GM21576 (cell line): ENCODE measurements around the gene HCN3.
"Not testable (repeated sequence)": the region's sequence is repeated elsewhere in the genome, so short reads cannot be mapped to it uniquely, and the experiment has no call there.

ENCODE experiments used
- ATAC-seq: cut with Tn5 transposase; IDR thresholded peaks from one replicate; pipeline ENCODE4 v1.9.1; 2021; ENCODE audit warnings: mild to moderate bottlenecking, moderate library complexity; ENCODE audit not compliant: unreplicated experiment

The HCN3 gene

DNA sequence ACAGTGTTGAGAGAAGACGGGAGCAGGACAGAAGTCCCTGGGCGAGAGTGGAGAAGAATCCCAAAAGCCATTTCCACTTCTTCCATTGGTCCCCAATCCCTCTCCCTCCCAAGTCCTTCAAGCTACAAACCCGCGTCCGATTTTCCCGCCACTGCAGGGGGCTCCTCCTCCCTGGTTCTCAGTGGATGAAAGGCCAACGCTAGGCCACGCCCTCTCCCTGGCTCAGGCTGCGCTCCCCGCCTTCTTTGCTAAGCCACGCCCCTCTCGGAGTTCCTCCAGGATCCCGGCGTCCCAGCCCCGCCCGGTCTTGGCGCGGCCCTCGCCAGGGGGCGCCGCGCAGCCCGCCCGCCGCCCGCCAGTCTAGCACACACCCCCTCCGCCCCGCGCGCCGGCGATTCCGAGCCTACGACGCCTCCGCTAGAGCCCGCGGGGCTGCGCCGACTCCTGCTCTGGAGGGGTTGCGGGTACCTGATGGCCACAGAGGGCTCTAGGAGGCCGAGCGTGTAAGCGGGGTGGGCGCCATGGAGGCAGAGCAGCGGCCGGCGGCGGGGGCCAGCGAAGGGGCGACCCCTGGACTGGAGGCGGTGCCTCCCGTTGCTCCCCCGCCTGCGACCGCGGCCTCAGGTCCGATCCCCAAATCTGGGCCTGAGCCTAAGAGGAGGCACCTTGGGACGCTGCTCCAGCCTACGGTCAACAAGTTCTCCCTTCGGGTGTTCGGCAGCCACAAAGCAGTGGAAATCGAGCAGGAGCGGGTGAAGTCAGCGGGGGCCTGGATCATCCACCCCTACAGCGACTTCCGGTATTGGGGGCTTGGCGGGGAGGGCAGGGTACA lies at the start of gene HCN3:
Gene HCN3 (plus strand): TSS at position 394 of the 832 bp plus-strand sequence. CDS start 128 bp downstream, at position 522.
- peak; percentile 60 for ATAC-seq

DNA sequence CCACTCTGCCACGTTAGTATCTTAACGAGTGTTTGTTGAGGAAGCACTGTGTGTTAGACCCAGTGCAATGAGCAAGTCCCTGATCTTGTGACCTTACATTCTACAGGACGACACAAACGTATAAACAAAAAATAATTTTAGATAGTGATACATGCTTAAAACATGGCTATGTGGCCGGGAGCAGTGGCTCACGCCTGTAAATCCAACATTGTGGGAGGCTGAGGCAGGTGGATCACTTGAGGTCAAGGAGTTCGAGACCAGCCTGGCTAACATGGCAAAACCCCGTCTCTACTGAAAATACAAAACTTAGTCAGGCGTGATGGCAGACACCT lies 49.2 kb upstream of the HCN3 start:
- ATAC-seq: no peak

DNA sequence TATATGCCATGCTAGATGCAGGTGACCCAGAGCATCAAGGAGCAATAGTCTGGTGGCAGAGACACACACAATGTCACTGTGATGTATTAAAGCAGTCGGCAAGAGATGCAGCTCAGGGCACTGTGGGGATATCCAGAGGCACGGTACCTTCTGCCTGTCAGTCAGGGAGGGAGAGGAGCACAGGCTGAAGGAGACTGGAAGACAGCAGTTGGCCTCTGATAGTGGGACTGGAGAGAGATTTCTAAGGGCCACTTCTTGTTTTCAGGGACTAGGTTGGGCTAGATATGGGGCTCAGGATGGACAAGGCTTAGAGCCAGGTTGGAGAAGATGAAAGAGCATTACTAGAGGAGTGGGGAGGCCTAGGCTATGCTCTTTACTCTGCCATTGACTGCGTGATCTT lies 46.0 kb upstream of the HCN3 start:
- not testable (repeated sequence) for ATAC-seq

DNA sequence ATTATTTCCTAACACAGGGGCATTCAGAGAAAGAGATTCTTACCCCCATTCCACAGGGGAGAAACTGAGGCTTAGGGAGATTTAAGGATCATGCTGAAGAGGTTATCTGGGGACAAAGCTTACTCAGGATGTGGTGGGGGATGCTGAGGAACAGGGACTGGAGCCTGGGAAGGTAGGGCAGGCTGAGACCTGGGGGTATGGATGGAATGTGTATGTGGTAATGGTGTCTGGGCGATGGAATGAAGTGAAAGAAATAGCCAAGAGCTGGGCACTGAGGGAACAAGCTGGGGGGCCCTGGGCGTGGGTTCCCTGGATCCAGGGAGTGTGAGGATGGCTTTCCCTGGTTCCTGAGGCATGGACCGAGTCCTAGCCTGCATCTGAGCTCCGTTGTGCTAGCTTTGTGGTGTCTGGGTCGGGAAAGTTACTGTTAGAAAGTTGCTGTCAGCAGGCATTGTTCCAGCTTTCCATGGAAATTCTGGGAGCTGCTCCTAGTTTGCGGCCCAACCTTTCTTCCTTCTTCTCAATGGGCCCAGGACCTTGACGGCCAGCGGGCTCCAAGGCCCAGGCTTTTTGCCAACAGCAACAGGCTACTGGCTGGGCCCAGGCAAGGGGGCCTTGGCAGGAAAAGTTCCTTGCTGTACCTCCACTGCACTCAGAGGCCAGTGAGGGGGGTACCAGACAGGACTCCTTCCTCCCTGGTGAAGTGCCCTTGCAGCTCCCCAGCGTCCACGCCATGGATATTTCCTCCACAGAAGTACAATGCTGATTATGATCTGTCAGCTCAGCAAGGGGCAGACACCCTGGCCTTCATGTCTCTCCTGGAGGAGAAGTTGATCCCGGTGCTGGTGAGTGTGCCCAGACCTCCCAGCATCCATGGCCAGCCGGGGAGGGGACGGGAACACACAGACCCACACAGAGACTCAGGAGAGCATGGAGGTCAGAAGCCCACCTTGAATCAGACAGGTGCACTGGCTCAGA lies 45.0 kb upstream of the HCN3 start:
- not testable (repeated sequence) for ATAC-seq

DNA sequence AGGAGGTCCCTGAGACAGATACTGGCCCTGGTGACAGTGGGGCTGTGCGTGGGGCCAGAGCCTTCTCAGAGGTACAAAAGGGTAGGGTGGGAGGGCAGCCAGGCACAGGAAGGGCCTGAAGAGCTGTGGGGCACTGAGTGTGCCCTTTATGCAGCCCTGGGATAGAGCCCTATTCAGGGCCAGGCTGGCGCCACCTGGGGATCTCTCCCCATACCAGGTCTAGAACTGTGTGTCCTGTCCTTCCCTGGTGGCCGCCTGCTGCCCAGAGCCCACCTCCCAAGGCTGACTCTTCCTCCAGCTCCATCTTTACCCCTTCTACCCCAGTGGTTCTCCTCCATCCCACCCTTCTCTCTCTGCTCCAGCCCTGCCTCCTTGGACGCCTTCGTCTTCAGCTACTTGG lies 43.8 kb upstream of the HCN3 start:
- not testable (repeated sequence) for ATAC-seq

DNA sequence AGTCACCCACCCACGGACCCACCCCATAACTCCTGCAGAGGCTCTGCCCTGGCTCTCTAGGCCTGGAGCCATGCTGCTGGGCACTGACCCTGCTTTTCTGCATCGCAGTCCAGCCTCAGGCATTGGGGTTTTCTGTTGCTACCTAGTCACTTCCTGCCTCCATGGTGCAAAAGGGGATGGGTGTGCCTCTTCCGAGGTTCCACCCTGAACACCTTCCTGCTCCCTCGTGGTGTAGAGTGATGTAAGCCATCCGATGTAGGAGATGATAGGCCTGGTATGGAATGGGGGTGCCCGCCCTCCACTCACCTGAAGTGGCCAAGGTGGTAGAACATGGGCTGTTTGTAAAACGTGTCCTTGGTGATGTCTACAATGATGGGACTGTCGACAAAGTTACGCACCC lies 41.9 kb upstream of the HCN3 start:
- not testable (repeated sequence) for ATAC-seq

DNA sequence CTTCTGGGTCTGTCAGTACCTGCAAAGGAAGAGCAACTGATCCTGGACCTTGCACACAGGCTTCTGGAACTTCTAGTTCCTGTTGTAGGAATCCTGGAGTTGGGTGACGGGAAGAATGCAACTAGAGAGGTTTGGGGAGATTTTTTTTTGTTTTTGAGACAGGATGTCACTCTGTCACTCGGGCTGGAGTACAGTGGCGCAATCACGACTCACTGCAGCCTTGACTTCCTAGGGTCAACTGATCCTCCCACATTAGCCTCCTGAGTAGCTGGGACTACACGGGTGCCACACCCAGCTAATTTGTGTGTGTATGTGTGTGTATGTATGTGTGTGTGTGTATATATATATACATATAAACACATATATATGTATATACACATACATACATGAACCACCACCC lies 40.8 kb upstream of the HCN3 start:
- ATAC-seq: no peak

DNA sequence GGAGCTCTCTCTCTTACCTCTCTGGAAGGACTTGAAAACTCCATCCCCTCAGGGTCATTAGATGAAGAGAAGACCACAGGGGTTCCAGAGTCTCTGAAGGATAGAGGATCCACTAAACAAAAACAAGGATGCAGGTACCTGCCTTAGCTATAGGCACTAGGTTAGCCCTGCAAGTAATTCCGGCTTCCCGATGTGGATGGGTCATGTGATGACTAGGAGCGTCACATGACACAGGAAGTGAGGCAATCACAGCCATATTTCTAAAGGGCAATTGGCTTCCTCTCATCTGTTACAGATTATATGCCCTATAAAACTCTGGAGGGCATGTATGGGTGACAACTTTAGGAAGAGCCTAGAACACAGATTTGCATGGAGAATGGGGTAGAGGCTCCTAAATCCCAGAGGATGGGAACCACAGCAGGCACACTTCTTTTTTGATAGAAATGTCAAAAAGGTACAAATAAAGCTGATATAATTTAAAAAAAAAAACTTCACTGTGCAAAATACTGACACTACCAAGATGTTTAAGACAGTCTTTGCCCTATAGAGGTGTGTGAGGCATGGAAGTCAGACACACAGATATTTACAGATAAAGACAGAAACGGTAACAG lies 36.1 kb upstream of the HCN3 start:
- ATAC-seq: peak; percentile 36

DNA sequence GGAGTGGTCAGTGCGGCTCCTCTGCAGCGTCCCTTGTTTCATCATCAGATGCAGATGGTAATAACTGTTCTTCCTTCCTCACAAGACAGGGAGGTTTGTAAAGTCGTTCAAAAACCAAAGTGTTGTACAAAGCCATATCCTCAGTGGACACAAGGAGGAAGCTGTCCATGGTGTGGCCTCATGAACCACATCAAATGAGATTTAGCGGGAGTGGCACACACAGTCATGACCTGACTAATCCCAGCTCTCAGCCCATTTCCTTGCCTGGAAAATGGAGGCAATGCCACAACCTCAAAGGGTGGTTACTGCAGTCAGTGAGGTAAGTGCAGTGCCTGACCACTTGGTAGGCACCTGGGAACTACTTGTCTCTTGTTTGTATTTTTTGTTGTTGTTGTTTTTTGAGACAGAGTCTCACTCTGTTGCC lies 35.4 kb upstream of the HCN3 start:
- no peak for ATAC-seq

DNA sequence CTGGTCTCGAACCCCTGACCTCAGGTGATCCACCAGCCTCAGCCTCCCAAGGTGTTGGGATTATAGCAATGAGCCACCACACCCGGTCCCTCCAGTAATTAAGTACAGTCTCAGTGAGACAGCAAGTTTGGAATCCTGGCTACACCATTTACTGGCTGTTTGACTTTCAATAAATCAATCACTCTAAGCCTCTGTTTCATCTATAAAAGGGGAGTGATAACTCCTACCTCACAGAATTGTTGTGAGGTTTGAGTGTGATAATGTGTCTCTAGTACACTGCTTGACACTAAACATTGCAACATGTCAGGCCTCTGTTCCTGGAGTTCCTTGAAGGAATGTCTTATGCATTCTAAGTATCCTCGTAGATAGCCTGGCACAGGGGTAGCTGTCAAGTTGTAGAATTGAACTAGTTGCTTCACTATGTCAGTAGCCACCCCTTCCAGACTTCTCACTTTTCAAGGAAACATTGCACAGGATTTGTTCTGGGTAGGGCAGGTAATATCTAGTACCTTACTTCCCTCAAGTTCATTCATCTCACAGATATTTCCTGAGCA lies 34.4 kb upstream of the HCN3 start:
- no peak for ATAC-seq

DNA sequence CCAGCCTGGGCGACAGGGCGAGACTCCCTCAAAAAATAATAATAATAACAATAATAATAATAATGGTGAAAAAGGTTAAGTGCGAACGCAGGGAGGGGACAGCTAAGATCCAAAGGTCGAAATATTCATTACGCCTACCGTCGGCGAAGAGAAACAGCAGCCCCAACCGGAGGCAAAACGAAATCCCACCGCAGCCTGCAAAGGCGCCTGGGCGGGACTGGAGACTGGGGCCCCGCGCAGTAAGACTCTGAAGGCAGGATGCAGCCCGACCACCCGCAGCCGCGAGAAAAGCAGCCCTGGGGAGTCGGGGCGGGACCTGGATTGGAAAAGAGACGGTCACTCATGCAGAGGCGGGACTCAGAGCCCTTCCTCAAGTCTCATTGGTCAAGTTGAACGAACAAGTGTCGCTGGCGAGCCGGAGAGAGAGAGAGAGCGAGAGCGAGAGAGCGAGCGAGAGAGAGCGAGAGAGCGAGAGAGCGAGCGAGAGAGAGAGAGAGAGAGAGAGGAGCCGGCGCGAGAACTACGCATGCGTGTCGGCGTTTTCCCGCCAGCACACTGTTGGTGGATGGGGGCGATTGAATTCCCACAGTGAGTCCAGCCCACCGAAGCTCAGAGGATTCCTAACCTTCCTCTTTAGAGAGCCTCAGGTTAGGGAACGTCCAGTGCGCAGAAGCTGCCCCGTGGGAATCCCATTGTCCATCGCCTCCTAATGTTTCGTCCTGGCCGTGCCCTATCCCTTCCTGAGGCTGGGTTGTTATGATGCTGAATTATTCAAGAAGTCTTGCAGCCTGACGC lies 32.7 kb upstream of the HCN3 start:
- ATAC-seq: peak; percentile 86

DNA sequence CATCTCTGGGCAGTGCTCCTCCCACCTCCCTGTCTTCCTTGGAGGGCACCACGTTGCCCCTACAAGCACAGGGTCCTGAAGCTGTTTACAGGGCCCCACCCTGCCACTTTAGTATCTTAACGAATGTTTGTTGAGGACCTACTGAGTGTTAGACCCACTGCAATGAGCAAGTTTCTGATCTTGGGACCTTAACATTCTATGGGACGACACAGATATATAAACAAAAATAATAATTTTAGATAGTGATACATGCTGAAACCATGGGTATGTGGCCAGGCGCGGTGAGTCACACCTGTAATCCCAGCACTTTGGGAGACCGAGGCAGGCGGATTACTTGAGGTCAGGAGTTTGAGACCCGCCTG lies 32.1 kb upstream of the HCN3 start:
- no peak for ATAC-seq

DNA sequence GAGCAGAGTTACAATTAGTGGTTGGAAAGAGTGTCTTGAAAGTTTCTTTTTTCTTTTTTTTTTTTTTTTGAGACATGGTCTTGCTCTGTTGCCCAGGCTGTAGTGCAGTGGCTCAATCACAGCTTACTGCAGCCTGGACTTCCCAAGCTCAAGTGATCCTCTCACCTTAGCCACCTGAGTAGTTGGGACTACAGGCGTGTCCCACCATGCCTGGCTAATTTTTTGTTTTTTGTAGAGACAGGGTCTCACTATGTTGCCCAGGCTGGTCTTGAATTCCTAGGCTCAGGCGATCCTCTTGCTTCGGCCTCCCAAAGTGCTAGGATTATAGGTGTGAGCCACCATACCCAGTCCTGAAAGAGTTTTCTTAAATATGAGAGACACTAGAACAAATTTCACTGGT lies 30.5 kb upstream of the HCN3 start:
- not testable (repeated sequence) for ATAC-seq

DNA sequence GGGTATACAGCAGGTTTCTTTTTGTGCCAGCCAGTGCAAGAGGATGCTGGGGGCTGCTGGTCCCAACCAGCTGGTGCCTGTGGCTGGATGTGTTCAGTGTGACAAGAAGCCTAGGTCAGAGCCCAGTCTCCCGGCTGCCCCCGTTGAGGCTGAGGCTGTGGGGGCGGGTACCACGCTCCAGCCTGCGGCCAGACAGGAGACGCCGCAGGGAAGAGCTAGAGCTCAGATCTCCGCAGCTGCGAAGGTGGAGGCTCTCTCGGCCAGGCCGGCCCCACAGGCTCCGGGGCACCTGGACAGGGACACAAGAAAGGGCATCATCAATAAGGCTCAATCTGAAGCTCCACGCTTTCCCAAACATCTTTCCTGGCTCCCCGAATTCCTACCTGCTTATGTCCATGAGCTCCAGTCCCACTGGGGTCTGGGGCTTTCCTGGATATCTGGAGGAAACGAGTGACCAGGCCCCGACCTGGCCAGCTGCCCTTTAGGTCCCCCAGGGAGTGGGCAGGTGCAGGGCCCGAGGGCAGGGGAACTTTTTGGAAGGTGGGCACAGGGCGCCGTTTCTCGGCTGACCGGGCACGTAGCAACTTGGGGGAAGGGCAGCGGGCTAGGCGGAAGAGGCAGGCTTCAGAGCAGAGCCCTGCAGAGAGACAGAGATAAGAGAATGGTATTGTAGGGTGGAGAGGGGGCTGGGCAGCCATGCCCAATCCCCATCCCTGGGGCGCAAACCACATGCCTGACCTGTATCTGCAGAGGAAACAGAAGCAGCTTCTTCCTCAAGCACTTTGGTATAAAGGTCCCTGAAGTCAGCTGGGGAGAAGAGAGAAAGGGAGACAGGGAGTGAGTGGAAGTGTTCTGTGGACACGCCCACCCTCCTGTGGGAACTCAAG lies 29.4 kb upstream of the HCN3 start:
- no peak for ATAC-seq

DNA sequence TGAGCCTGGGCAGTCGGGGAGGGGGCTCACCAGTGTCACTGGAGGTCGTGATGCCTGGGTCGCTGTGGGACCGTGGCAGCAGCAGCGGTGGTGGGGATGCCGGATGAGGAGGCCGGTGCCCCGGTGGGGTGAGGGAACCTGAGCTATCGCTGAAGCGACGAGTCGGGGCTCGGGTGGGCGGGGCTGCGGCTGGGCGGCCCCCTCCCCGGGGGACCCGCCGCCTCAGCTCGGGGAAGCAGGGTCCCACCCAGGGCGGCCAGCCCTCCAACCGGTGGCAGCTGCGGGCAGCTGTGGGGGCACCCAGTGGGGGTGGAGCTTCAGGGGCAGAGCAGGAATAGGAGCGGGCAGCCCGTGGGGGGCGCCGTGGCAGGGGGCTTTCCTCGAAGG lies 27.0 kb upstream of the HCN3 start:
- ATAC-seq: peak; percentile 4

DNA sequence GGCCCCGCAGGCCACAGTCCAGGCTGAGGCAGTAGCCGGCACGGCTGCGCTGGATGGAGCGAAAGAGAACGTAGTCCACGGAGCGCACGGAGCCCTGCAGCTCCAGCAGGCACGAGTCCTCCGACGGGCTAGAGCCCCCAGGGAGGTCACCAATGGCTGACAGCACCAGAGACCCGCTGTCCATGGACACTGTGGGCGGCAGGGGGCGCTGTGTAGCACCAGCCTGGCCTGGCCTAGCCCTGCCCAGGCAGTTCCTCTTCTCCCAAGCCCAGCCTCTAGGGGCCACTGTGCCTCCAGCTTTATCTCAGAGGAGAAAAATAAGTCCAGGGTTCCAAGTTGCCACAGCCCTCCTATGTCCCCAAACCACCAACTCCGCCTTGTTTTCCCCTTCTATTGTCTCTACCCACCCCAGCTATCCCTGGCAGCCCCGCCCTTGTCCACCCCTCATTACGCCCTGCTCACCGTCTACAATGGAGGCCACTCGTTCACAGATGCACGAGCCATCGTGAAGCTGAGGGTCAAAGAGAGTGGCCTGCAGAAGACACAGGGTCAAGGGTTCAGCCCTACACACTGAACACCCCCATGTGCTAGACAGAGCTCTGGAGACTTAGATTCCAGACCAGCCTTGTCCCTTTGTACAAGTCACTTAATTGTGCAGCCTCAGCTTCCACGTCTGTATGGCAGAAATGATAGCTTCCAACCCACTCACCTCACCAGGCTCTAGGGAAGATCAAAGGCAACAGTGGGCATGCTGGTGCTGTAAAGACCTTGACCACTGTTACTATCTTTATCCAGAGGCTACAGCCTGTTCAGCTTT lies 26.4 kb upstream of the HCN3 start:
- ATAC-seq: peak; percentile 78

DNA sequence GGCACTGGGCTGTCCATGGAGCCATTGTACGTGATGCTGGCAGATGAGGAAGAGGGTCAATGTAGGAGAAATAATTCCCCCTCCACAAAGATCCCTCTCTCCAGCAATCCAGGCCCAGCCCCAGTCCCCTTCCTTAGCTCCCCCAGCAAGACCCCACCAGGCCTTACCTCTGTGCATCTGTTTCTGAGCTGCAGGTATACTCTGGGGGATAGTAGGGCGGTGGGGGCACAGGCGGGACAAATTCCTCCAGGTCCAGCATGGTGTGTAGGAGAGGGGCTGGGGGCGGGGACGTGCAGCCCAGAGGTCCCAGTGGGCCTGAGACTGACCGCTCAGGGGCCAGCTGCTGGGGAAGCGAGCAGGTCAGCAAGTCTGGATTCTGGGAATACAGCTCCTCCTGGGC lies 25.7 kb upstream of the HCN3 start:
- no peak for ATAC-seq

DNA sequence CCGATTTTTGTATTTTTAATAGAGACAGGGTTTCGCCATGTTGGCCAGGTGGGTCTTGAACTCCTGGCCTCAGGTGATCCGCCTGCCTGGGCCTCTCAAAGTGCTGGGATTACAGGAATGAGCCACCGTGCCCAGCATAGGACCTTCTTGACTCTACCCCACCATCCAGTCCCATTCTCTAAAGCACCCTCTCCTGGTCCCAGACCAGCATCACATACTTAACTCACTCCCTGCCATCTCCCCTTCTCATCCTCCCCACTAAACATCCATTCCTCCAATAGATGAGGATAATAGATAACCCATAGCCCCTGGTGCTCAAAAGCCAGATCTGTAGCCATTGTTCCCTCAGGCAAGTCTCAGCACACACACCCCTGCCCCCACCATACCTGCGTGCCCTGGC lies 24.1 kb upstream of the HCN3 start:
- ATAC-seq: no peak

DNA sequence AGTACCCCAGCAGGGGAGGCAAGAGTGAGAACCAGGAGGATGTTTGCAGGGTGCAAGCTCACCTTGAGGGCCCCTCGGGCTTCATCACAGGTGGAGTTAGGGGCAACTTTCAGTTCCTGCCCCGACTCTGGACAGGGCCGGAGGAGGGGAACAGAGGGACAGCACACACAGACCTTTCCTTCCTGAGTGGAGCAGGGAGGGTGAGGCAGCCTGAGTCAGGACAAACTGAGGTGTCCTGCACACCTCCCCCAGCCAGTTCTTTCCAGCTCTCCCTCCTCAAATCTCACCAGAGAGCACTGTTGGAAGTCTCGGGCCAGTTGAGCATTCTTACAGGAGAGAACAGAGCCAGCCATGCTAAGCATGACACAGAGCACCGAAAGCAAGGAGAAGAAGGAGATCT lies 23.5 kb upstream of the HCN3 start:
- no peak for ATAC-seq
